NB4 (cell line): Measurements from ENCODE around the gene SDF4.

Source experiments
- CTCF ChIP-seq: IDR thresholded peaks from one replicate; pipeline ENCODE4 v1.5.1; 2012; ENCODE audit warnings: low read depth, low read length
- POLR2A ChIP-seq: IDR thresholded peaks from 2 replicates; pipeline ENCODE4 v1.6.1; 2011; ENCODE audit warnings: mild to moderate bottlenecking; ENCODE audit not compliant: insufficient read length; ENCODE audit errors: extremely low read depth

- TF ChIP-seq CTCF (no peak), POLR2A (no peak)
Observed at GRCh38 chr1:1212780-1213344, 18.9 kb downstream of the SDF4 start.
